Astrocyte of the cerebellum (primary cell): ENCODE data around the gene AOAH.
A peak's percentile ranks its signal among the peaks of the same experiment; 100 is the strongest.

Experiments used
- DNase-seq: peaks from one replicate; pipeline ENCODE4 v3.0.0-alpha.2; 2011; ENCODE audit warnings: low read depth
- H3K4me3 ChIP-seq: 2 replicates; pipeline ENCODE4 v1.5.1; 2011; ENCODE audit warnings: mild to moderate bottlenecking, low read depth, low read length, moderate library complexity
- CTCF ChIP-seq: IDR thresholded peaks from 2 replicates; pipeline ENCODE4 v1.5.1; 2012; ENCODE audit warnings: low read length, low read depth, moderate library complexity, mild to moderate bottlenecking; ENCODE audit errors: missing control alignments
- in situ Hi-C: cut with HindIII; loops from 2 replicates; pipeline ENCODE4 v1.10.0; 2017; ENCODE audit warnings: low sequenced_read_pairs

The AOAH gene

GRCh38 chr7:36657036-36657660 lies 67.1 kb downstream of the AOAH start:
- in situ Hi-C loops, result no loop called here
- no peak overlapping the region for H3K4me3 ChIP-seq
- no peak for DNase-seq
- no peak for TF ChIP-seq CTCF

- in situ Hi-C loops, result no loop called here
- H3K4me3 ChIP-seq, result no peak overlapping the region
- no peak for DNase-seq
- TF ChIP-seq CTCF, result no peak
Measured at GRCh38 chr7:36654436-36654835, 69.9 kb downstream of the AOAH start.

GRCh38 chr7:36653663-36654355 lies 70.5 kb downstream of the AOAH start:
- DNase-seq, result no peak
- TF ChIP-seq CTCF, result no peak
- no peak overlapping the region for H3K4me3 ChIP-seq
- in situ Hi-C loops, result no loop called here

GRCh38 chr7:36653008-36653662 lies 71.2 kb downstream of the AOAH start:
- peak; percentile 60 for DNase-seq
- no peak overlapping the region for H3K4me3 ChIP-seq

GRCh38 chr7:36652431-36652830 lies 71.9 kb downstream of the AOAH start:
- in situ Hi-C loops, result no loop called here
- no peak for DNase-seq
- TF ChIP-seq CTCF, result no peak
- H3K4me3 ChIP-seq, result no peak overlapping the region

More at GRCh38 chr7:36653008-36653662, 71.2 kb downstream of the AOAH start:
- in situ Hi-C loops, result no loop called here
- TF ChIP-seq CTCF, result no peak

- no peak for TF ChIP-seq CTCF
- peak; percentile 45 for DNase-seq
- H3K4me3 ChIP-seq, result no peak overlapping the region
- in situ Hi-C loops, result no loop called here
Measured at GRCh38 chr7:36651404-36651803, 72.9 kb downstream of the AOAH start.
